Right atrium auricular region (tissue), 2 donors: Measurements from ENCODE around the gene E4F1. TPM values are rescaled to one million over a fixed set of nuclear protein-coding genes. Genes with fewer than 3 reads are reported as not detected.

ENCODE experiments used
- DNase-seq: peaks from one replicate; pipeline ENCODE4 v3.0.0-alpha.2; 2019; ENCODE audit warnings: low spot score
- H3K27ac ChIP-seq, 2 donors: fragments of 200-600 bp; sonication (generic); 1 replicate in 1 of 2; 2 replicates in 1 of 2; pipeline ENCODE4 v1.5.1; 2016 to 2019
- H3K27me3 ChIP-seq, 2 donors: fragments of 200-600 bp; sonication (generic); one replicate each; pipeline versions ENCODE4 v1.5.1 to v1.6.0; 2017 to 2019
- H3K36me3 ChIP-seq: fragments of 200-600 bp; sonication (generic); one replicate; pipeline ENCODE4 v1.5.1; 2016
- H3K4me1 ChIP-seq, 2 donors: fragments of 200-600 bp; sonication (generic); one replicate each; pipeline versions ENCODE4 v1.5.1 to v1.6.0; 2017 to 2019
- H3K4me3 ChIP-seq, 2 donors: fragments of 200-600 bp; sonication (generic); 1 replicate in 1 of 2; 2 replicates in 1 of 2; pipeline ENCODE4 v1.5.1; 2017 to 2019; ENCODE audit warnings: mild to moderate bottlenecking in 1 of 2, moderate library complexity in 1 of 2
- H3K9me3 ChIP-seq, 2 donors: fragments of 200-600 bp; sonication (generic); one replicate each; pipeline ENCODE4 v1.5.1; 2019
- CTCF ChIP-seq, 2 donors: fragments of 200-600 bp; sonication (generic); IDR thresholded peaks; one replicate each; pipeline ENCODE4 v1.5.1; 2019; ENCODE audit warnings: antibody characterized with exemption in 2 of 2
- total RNA-seq, 2 donors: library from RNA; depleted of rRNA; stranded (reverse); fragments of >200 nt; gene quantifications; one replicate each; pipeline ENCODE4 v1.1.0, GENCODE V29; 2016

Gene E4F1
- total RNA-seq, 2 donors from 2014 or later: 10.0 to 16.7 TPM

GRCh38 chr16:2180461-2180860, 42.9 kb upstream of the E4F1 start:
- no peaks in the 10 kb centered on the region for H3K4me1 ChIP-seq
- no peak overlapping the region for H3K4me3 ChIP-seq
- no peaks in the 10 kb centered on the region for H3K27me3 ChIP-seq
- no peak overlapping the region for H3K27ac ChIP-seq
- H3K9me3 ChIP-seq: no peaks in the 10 kb centered on the region
- TF ChIP-seq CTCF (IDR thresholded peaks at IDR 0.05): no peak
- peaks cover 9% of the 10 kb centered on the region for H3K36me3 ChIP-seq
- DNase-seq: no peak

- no peak for TF ChIP-seq CTCF (IDR thresholded peaks at IDR 0.05)
Measured at GRCh38 chr16:2180962-2181923, 42.1 kb upstream of the E4F1 start.

GRCh38 chr16:2181952-2182351, 41.4 kb upstream of the E4F1 start:
- Histone ChIP-seq H3K36me3 (no peaks in the 10 kb centered on the region), H3K9me3 (no peaks in the 10 kb centered on the region), H3K27me3 (no peaks in the 10 kb centered on the region), H3K4me1 (no peaks in the 10 kb centered on the region), H3K27ac (no peak overlapping the region), H3K4me3 (no peak overlapping the region)
- no peak for DNase-seq
- TF ChIP-seq CTCF (IDR thresholded peaks at IDR 0.05): no peak

More at GRCh38 chr16:2180962-2181923, 42.1 kb upstream of the E4F1 start:
- no peak for DNase-seq
- Histone ChIP-seq H3K27me3 (no peaks in the 10 kb centered on the region), H3K9me3 (no peaks in the 10 kb centered on the region), H3K27ac (no peak overlapping the region), H3K4me3 (no peak overlapping the region), H3K4me1 (no peaks in the 10 kb centered on the region), H3K36me3 (peaks cover 2% of the 10 kb centered on the region)

GRCh38 chr16:2183671-2184070, 39.7 kb upstream of the E4F1 start:
- Histone ChIP-seq H3K4me3 (no peak overlapping the region), H3K9me3 (no peaks in the 10 kb centered on the region), H3K36me3 (no peaks in the 10 kb centered on the region), H3K27me3 (no peaks in the 10 kb centered on the region), H3K27ac (no peak overlapping the region), H3K4me1 (no peaks in the 10 kb centered on the region)
- no peak for DNase-seq
- TF ChIP-seq CTCF (IDR thresholded peaks at IDR 0.05): no peak

- H3K27me3 ChIP-seq: no peaks in the 10 kb centered on the region
- no peaks in the 10 kb centered on the region for H3K9me3 ChIP-seq
- DNase-seq: no peak
- no peaks in the 10 kb centered on the region for H3K4me1 ChIP-seq
- no peak for TF ChIP-seq CTCF (IDR thresholded peaks at IDR 0.05)
- H3K4me3 ChIP-seq: no peak overlapping the region
- no peaks in the 10 kb centered on the region for H3K36me3 ChIP-seq
- no peak overlapping the region for H3K27ac ChIP-seq
Measured at GRCh38 chr16:2184346-2184745, 39.0 kb upstream of the E4F1 start.
